ENCODE measurements around the gene GJD2. TPM values are rescaled to one million over a fixed set of nuclear protein-coding genes. Genes with fewer than 3 reads are reported as not detected.

The GJD2 gene
- total and polyA plus RNA-seq, 4 donors, result not detected

- no peak for DNase-seq (ENCODE audit: low spot score)
- Histone ChIP-seq H3K27me3 (ENCODE audit: control insufficient read depth in 4 of 4, insufficient read depth in 4 of 4, low read length in 3 of 4) (no peaks in the 10 kb centered on the region), H3K27ac (ENCODE audit: low read depth in 1 of 2, low read length in 2 of 2) (peak overlapping the region in 1 of 2 donors; percentile 69), H3K4me3 (ENCODE audit: low read depth in 1 of 3, low read length in 3 of 3) (peak overlapping the region in 1 of 3 donors; percentile 22), H3K36me3 (ENCODE audit: control insufficient read depth in 4 of 4, insufficient read depth in 3 of 4, low read depth in 1 of 4, low read length in 3 of 4) (no peaks in the 10 kb centered on the region), H3K9ac (ENCODE audit: low read depth in 1 of 2, low read length in 2 of 2) (no peak overlapping the region), H3K4me1 (ENCODE audit: control insufficient read depth in 4 of 4, insufficient read depth in 4 of 4, low read length in 3 of 4) (peaks cover 6 to 48% (median 43%) of the 10 kb centered on the region in 4 donors), H3K9me3 (ENCODE audit: control insufficient read depth in 4 of 4, low read length in 3 of 4) (no peaks in the 10 kb centered on the region)
- WGBS, result 5% methylated on average over 30 of the region's 30 CpGs
- TF ChIP-seq FOXA2 (IDR thresholded peaks at IDR 0.05) (no peak), HNF4A (conservative IDR thresholded peaks at IDR 0.05) (peak; percentile 13 to 24)
These were observed 32.9 kb downstream of the GJD2 start for GRCh38 chr15:34721802-34722438.

GRCh38 chr15:34721157-34721801 lies 33.5 kb downstream of the GJD2 start:
- WGBS, result 38% methylated on average over 7 of the region's 7 CpGs
- no peak overlapping the region for H3K27ac ChIP-seq (ENCODE audit: low read depth in 1 of 2, low read length in 2 of 2)
- no peaks in the 10 kb centered on the region for H3K27me3 ChIP-seq (ENCODE audit: control insufficient read depth in 4 of 4, insufficient read depth in 4 of 4, low read length in 3 of 4)
- H3K9ac ChIP-seq (ENCODE audit: low read depth in 1 of 2, low read length in 2 of 2), result no peak overlapping the region
- H3K9me3 ChIP-seq (ENCODE audit: control insufficient read depth in 4 of 4, low read length in 3 of 4), result no peaks in the 10 kb centered on the region
- DNase-seq (ENCODE audit: low spot score), result no peak
- no peaks in the 10 kb centered on the region for H3K36me3 ChIP-seq (ENCODE audit: control insufficient read depth in 4 of 4, insufficient read depth in 3 of 4, low read depth in 1 of 4, low read length in 3 of 4)
- H3K4me3 ChIP-seq (ENCODE audit: low read depth in 1 of 3, low read length in 3 of 3), result peak overlapping the region in 1 of 3 donors; percentile 22
- TF ChIP-seq JUND (IDR thresholded peaks at IDR 0.05) (no peak), HNF4A (conservative IDR thresholded peaks at IDR 0.05) (peak in 1 of 2 donors; percentile 46), YY1 (IDR thresholded peaks at IDR 0.05) (no peak), REST (IDR thresholded peaks at IDR 0.05) (peak; percentile 32), RXRA (IDR thresholded peaks at IDR 0.05) (peak; percentile 93 to 96), SP1 (IDR thresholded peaks at IDR 0.05) (peak; percentile 64)
- peaks cover 6 to 48% (median 43%) of the 10 kb centered on the region in 4 donors for H3K4me1 ChIP-seq (ENCODE audit: control insufficient read depth in 4 of 4, insufficient read depth in 4 of 4, low read length in 3 of 4)

- 34% methylated on average over 2 of the region's 2 CpGs for WGBS
- DNase-seq (ENCODE audit: low spot score), result no peak
- Histone ChIP-seq H3K9ac (ENCODE audit: low read depth in 1 of 2, low read length in 2 of 2) (no peak overlapping the region), H3K36me3 (ENCODE audit: control insufficient read depth in 4 of 4, insufficient read depth in 3 of 4, low read depth in 1 of 4, low read length in 3 of 4) (no peaks in the 10 kb centered on the region), H3K9me3 (ENCODE audit: control insufficient read depth in 4 of 4, low read length in 3 of 4) (no peaks in the 10 kb centered on the region), H3K27ac (ENCODE audit: low read depth in 1 of 2, low read length in 2 of 2) (no peak overlapping the region), H3K4me3 (ENCODE audit: low read depth in 1 of 3, low read length in 3 of 3) (no peak overlapping the region), H3K27me3 (ENCODE audit: control insufficient read depth in 4 of 4, insufficient read depth in 4 of 4, low read length in 3 of 4) (no peaks in the 10 kb centered on the region), H3K4me1 (ENCODE audit: control insufficient read depth in 4 of 4, insufficient read depth in 4 of 4, low read length in 3 of 4) (peaks cover 6 to 55% (median 47%) of the 10 kb centered on the region in 4 donors)
- TF ChIP-seq RXRA (IDR thresholded peaks at IDR 0.05), result peak; percentile 21 to 59
- TF ChIP-seq FOXA1 (IDR thresholded peaks at IDR 0.05), result no peak
- peak in 1 of 2 donors; percentile 28 for TF ChIP-seq JUND (IDR thresholded peaks at IDR 0.05)
These were observed 35.1 kb downstream of the GJD2 start for GRCh38 chr15:34719695-34720094.
